Neutrophil (primary cell): ENCODE data around the gene ATG5.

ENCODE experiments used
- H3K27ac ChIP-seq: fragments of 200-600 bp; sonication (generic); 2 replicates; pipeline ENCODE4 v1.5.1; 2016; ENCODE audit warnings: mild to moderate bottlenecking, moderate library complexity
- H3K27me3 ChIP-seq: fragments of 200-600 bp; sonication (generic); 2 replicates; pipeline ENCODE4 v1.6.0; 2016; ENCODE audit warnings: mild to moderate bottlenecking
- H3K36me3 ChIP-seq: fragments of 200-600 bp; sonication (generic); 2 replicates; pipeline ENCODE4 v1.5.1; 2017
- H3K4me1 ChIP-seq, 2 experiments: fragments of 200-600 bp in 1 of 2; sonication (generic) in 1 of 2; 1 replicate in 1 of 2; 2 replicates in 1 of 2; pipeline versions ENCODE4 v1.5.1 to v1.6.1; 2013 to 2016; ENCODE audit warnings: low read depth in 1 of 2, low read length in 1 of 2, mild to moderate bottlenecking in 1 of 2, moderate library complexity in 1 of 2; ENCODE audit not compliant: control insufficient read depth in 1 of 2, insufficient read depth in 1 of 2
- H3K4me3 ChIP-seq, 2 experiments: fragments of 200-600 bp in 1 of 2; sonication (generic) in 1 of 2; 1 replicate in 1 of 2; 2 replicates in 1 of 2; pipeline ENCODE4 v1.5.1; 2013 to 2016; ENCODE audit warnings: low read depth in 1 of 2, low read length in 1 of 2, mild to moderate bottlenecking in 1 of 2, moderate library complexity in 1 of 2
- H3K9me3 ChIP-seq: fragments of 200-600 bp; sonication (generic); 2 replicates; pipeline ENCODE4 v1.5.1; 2016
- CTCF ChIP-seq: fragments of 200-600 bp; sonication (generic); IDR thresholded peaks from 2 replicates; pipeline ENCODE4 v1.5.1; 2016; ENCODE audit warnings: antibody characterized with exemption

The ATG5 gene

GRCh38 chr6:106199331-106199730 is 126.2 kb downstream of the ATG5 start:
- H3K27me3 ChIP-seq: no peaks in the 10 kb centered on the region
- peaks cover 15% of the 10 kb centered on the region for H3K36me3 ChIP-seq
- TF ChIP-seq CTCF: no peak
- no peak overlapping the region for H3K27ac ChIP-seq
- H3K4me3 ChIP-seq: no peak overlapping the region
- peaks cover 0 to 6% of the 10 kb centered on the region in 2 experiments for H3K4me1 ChIP-seq
- no peaks in the 10 kb centered on the region for H3K9me3 ChIP-seq

- Histone ChIP-seq H3K4me3 (no peak overlapping the region), H3K4me1 (peaks cover 0 to 6% of the 10 kb centered on the region in 2 experiments), H3K36me3 (peaks cover 15% of the 10 kb centered on the region), H3K9me3 (no peaks in the 10 kb centered on the region), H3K27ac (peak overlapping the region; percentile 49), H3K27me3 (no peaks in the 10 kb centered on the region)
- no peak for TF ChIP-seq CTCF
These were observed 128.1 kb downstream of the ATG5 start for GRCh38 chr6:106197441-106197840.

GRCh38 chr6:106194949-106195921 is 130.3 kb downstream of the ATG5 start:
- Histone ChIP-seq H3K4me3 (no peak overlapping the region), H3K4me1 (peaks cover 0 to 6% of the 10 kb centered on the region in 2 experiments), H3K36me3 (no peaks in the 10 kb centered on the region), H3K27ac (no peak overlapping the region), H3K9me3 (no peaks in the 10 kb centered on the region), H3K27me3 (no peaks in the 10 kb centered on the region)
- no peak for TF ChIP-seq CTCF

GRCh38 chr6:106192824-106193223 is 132.7 kb downstream of the ATG5 start:
- Histone ChIP-seq H3K27me3 (no peaks in the 10 kb centered on the region), H3K4me1 (peaks cover 0 to under 1% of the 10 kb centered on the region in 2 experiments), H3K27ac (no peak overlapping the region), H3K4me3 (no peak overlapping the region), H3K9me3 (no peaks in the 10 kb centered on the region), H3K36me3 (no peaks in the 10 kb centered on the region)
- TF ChIP-seq CTCF: no peak

GRCh38 chr6:106188104-106188794 is 137.3 kb downstream of the ATG5 start:
- no peak for TF ChIP-seq CTCF

More at GRCh38 chr6:106188104-106188794, 137.3 kb downstream of the ATG5 start:
- Histone ChIP-seq H3K27me3 (no peaks in the 10 kb centered on the region), H3K9me3 (no peaks in the 10 kb centered on the region), H3K4me1 (no peaks in the 10 kb centered on the region), H3K27ac (no peak overlapping the region), H3K4me3 (no peak overlapping the region), H3K36me3 (peaks cover 11% of the 10 kb centered on the region)
